OCI-M1 (cell line): ENCODE measurements around the gene SMAD3.
A peak's percentile ranks its signal among the peaks of the same experiment; 100 is the strongest.

ENCODE experiments used
- DNase-seq: peaks from one replicate; lab custom pipeline; 2025; lab: John Stamatoyannopoulos, UW

The SMAD3 gene

GRCh38 chr15:67180514-67181191 is 115.3 kb downstream of the SMAD3 start:
- no peak for DNase-seq

- no peak for DNase-seq
These were observed 115.8 kb downstream of the SMAD3 start for GRCh38 chr15:67181221-67181639.

GRCh38 chr15:67183443-67184169 is 118.2 kb downstream of the SMAD3 start:
- no peak for DNase-seq

GRCh38 chr15:67184208-67184925 is 119.0 kb downstream of the SMAD3 start:
- DNase-seq: no peak

GRCh38 chr15:67185051-67185450 is 119.6 kb downstream of the SMAD3 start:
- DNase-seq: no peak

- DNase-seq: no peak
These were observed 120.3 kb downstream of the SMAD3 start for GRCh38 chr15:67185621-67186225.

GRCh38 chr15:67186226-67186649 is 120.8 kb downstream of the SMAD3 start:
- DNase-seq: peak; percentile 28

GRCh38 chr15:67186688-67187087 is 121.3 kb downstream of the SMAD3 start:
- DNase-seq: no peak

GRCh38 chr15:67187351-67187854 is 122.0 kb downstream of the SMAD3 start:
- DNase-seq: no peak

GRCh38 chr15:67188551-67189218 is 123.3 kb downstream of the SMAD3 start:
- DNase-seq: no peak

- DNase-seq: no peak
These were observed 124.1 kb downstream of the SMAD3 start for GRCh38 chr15:67189326-67190051.

GRCh38 chr15:67190326-67190725 is 124.9 kb downstream of the SMAD3 start:
- DNase-seq: no peak

- DNase-seq: no peak
These were observed 125.4 kb downstream of the SMAD3 start for GRCh38 chr15:67190813-67191212.

GRCh38 chr15:67192185-67192820 is 126.9 kb downstream of the SMAD3 start:
- DNase-seq: no peak

- DNase-seq: no peak
These were observed 128.0 kb downstream of the SMAD3 start for GRCh38 chr15:67193223-67193990.

GRCh38 chr15:67194171-67195114 is 129.0 kb downstream of the SMAD3 start:
- no peak for DNase-seq

- DNase-seq: no peak
These were observed 129.9 kb downstream of the SMAD3 start for GRCh38 chr15:67195305-67195704.

- DNase-seq: no peak
These were observed 130.8 kb downstream of the SMAD3 start for GRCh38 chr15:67196222-67196621.
